ENCODE data around the gene XNDC1N. TPM values are rescaled to one million over a fixed set of nuclear protein-coding genes. Genes with fewer than 3 reads are reported as not detected.
A peak's percentile ranks its signal among the peaks of the same experiment; 100 is the strongest.

The XNDC1N gene
- total and polyA plus RNA-seq, 4 experiments from 2014 or later, result 4.3 to 26.2 (median 14.9) TPM

DNA sequence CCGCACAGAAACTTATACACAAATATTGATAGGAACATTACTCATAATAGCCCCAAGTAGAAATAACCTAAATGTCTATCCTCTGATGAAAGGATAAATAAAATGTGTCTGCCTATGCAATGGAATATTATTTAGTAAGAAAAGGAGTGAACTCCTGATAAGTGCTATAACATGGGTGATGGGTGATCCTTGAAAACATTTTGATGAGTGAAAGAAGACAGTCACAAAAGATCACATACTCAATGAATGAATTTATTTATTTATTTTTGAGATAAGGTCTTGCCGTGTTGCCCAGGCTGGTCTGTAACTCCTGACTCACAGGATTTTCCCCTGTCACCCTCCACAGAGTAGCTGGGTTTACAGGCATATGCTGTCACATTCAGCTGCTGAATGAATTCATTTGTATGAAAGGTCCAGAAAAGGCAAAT, 17.8 kb upstream of the XNDC1N start:
- Mint-ChIP-seq H3K9me3 (no peaks in the 10 kb centered on the region), H3K4me3 (no peak overlapping the region), H3K4me1 (peaks cover 0 to 19% (median 16%) of the 10 kb centered on the region in 4 donors), H3K27ac (peak overlapping the region in 4 of 7 donors; percentile 4 to 47 (median 18)), H3K36me3 (peaks cover 2 to 8% of the 10 kb centered on the region in 2 donors), H3K27me3 (no peaks in the 10 kb centered on the region)
- no peaks in the 10 kb centered on the region for H3K9me3 ChIP-seq (ENCODE audit: control insufficient read depth in 1 of 2, low read length in 2 of 2)
- ChIA-PET CTCF (ENCODE audit: partially characterized antibody) (no interaction called here), POLR2A (ENCODE audit: partially characterized antibody) (no interaction called here)
- intact Hi-C loops (cut with micrococcal nuclease), result no loop called here
- no peaks in the 10 kb centered on the region for H3K36me3 ChIP-seq (ENCODE audit: insufficient read depth, low read length)
- H3K27me3 ChIP-seq (ENCODE audit: insufficient read depth, low read length), result no peaks in the 10 kb centered on the region
- no peak overlapping the region for H3K4me3 ChIP-seq (ENCODE audit: low read length in 2 of 2)
- H3K27ac ChIP-seq (ENCODE audit: low read depth, low read length), result no peak overlapping the region
- H3K4me1 ChIP-seq (ENCODE audit: insufficient read depth, low read length), result no peaks in the 10 kb centered on the region
- DNase-seq, result no peak

DNA sequence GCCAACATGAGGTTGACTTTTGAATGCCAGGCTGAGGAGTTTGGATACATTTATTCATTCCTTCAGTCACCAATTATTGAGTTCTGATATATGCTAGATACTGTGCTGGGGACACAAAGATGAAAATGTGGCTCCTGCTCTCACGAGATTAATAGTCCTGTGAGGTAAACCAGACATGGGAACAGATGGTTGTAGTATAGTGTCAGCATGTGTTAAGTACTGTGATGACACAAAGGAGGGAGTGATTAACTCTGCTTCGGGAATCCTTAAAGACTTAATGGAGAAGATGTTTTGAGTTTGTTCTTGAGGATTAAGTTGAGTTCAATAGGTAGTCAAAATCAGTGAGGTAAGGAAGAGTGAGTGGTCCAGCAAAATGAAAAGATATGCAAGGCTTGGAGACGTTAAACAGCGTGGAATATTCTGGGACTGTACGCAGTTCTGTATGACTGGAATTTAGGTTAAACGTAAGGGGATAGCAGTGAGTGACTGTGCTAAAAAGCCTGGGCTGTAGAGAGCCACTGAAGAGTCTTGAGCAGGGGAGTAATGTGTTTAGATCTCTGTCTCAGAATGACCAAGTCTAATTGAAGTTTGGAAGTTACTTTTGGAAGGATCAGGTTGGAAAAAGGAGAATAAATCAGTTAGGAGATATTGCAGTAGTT, 12.3 kb upstream of the XNDC1N start:
- Histone ChIP-seq H3K4me3 (ENCODE audit: low read length in 2 of 2) (no peak overlapping the region), H3K27ac (ENCODE audit: low read depth, low read length) (no peak overlapping the region), H3K9me3 (ENCODE audit: control insufficient read depth in 1 of 2, low read length in 2 of 2) (no peaks in the 10 kb centered on the region), H3K27me3 (ENCODE audit: insufficient read depth, low read length) (no peaks in the 10 kb centered on the region), H3K36me3 (ENCODE audit: insufficient read depth, low read length) (peaks cover 3% of the 10 kb centered on the region), H3K4me1 (ENCODE audit: insufficient read depth, low read length) (no peaks in the 10 kb centered on the region)
- Mint-ChIP-seq H3K9me3 (no peaks in the 10 kb centered on the region), H3K36me3 (peaks cover 11 to 18% of the 10 kb centered on the region in 2 donors), H3K27me3 (no peaks in the 10 kb centered on the region), H3K4me1 (peaks cover 7 to 16% (median 14%) of the 10 kb centered on the region in 4 donors), H3K27ac (no peak overlapping the region), H3K4me3 (no peak overlapping the region)
- intact Hi-C loops (cut with micrococcal nuclease), result no loop called here
- no peak for DNase-seq
- POLR2A ChIA-PET (ENCODE audit: partially characterized antibody), result no interaction called here
- CTCF ChIA-PET (ENCODE audit: partially characterized antibody), result no interaction called here

DNA sequence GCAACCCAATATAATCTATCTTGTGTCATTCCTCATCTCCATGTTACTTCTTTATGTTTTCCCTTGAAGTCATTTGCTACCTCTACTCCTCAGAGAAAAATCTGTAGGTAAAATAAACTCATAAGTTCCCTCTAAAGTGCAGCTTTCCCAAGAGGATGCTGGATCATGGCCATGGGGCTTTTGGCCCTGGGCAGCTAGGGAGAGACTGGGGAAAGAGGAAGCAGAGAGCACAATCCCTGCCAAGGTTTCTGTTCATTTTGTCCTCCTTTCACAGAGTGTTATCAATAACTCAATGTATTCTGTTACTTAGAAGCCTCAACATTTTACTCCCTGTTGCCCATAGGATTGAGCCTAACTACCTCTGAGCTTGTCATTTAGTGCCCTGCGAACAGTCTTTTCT, 9.4 kb upstream of the XNDC1N start:
- no peak overlapping the region for H3K27ac Mint-ChIP-seq
- CTCF ChIA-PET (ENCODE audit: partially characterized antibody), result no interaction called here
- H3K4me3 ChIP-seq (ENCODE audit: low read length in 2 of 2), result no peak overlapping the region
- intact Hi-C loops (cut with micrococcal nuclease), result no loop called here
- H3K27ac ChIP-seq (ENCODE audit: low read depth, low read length), result no peak overlapping the region
- H3K9me3 ChIP-seq (ENCODE audit: control insufficient read depth in 1 of 2, low read length in 2 of 2), result no peaks in the 10 kb centered on the region
- no peaks in the 10 kb centered on the region for H3K27me3 ChIP-seq (ENCODE audit: insufficient read depth, low read length)
- peaks cover 12 to 14% of the 10 kb centered on the region in 2 donors for H3K36me3 Mint-ChIP-seq
- peaks cover 3% of the 10 kb centered on the region for H3K36me3 ChIP-seq (ENCODE audit: insufficient read depth, low read length)
- peaks cover 12 to 28% (median 22%) of the 10 kb centered on the region in 4 donors for H3K4me1 Mint-ChIP-seq
- H3K27me3 Mint-ChIP-seq, result no peaks in the 10 kb centered on the region
- H3K4me3 Mint-ChIP-seq, result no peak overlapping the region
- no peaks in the 10 kb centered on the region for H3K9me3 Mint-ChIP-seq
- POLR2A ChIA-PET (ENCODE audit: partially characterized antibody), result interaction anchor here (1.8 kb wide), 1 partner anchor 9 kb away, joined by 4 read pairs; the partner anchor contains the start of gene RNF121
- no peaks in the 10 kb centered on the region for H3K4me1 ChIP-seq (ENCODE audit: insufficient read depth, low read length)
- DNase-seq, result no peak

DNA sequence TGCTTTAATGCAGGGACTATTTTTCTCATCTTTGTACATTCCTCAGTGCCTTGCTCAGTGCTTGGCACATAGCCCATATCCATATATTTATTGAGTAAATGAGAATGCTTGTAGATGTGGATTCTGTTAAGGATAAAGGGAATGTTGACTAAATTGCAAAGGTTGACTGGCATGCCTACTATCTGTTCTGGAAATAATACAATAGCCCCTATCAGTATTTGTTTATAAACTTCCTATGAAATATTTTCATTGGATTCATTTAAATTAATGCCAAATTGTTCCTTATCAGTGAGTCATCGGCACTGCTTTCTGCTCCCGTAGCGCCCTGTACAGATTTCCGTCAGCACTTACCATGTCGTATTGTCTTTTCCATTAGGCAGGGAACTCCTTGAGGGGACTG, 8.4 kb upstream of the XNDC1N start:
- Mint-ChIP-seq H3K27ac (no peak overlapping the region), H3K9me3 (no peaks in the 10 kb centered on the region), H3K27me3 (no peaks in the 10 kb centered on the region), H3K4me1 (peaks cover 16 to 34% (median 23%) of the 10 kb centered on the region in 4 donors), H3K36me3 (peaks cover 12 to 14% of the 10 kb centered on the region in 2 donors), H3K4me3 (no peak overlapping the region)
- Histone ChIP-seq H3K36me3 (ENCODE audit: insufficient read depth, low read length) (peaks cover 3% of the 10 kb centered on the region), H3K4me3 (ENCODE audit: low read length in 2 of 2) (no peak overlapping the region), H3K27me3 (ENCODE audit: insufficient read depth, low read length) (no peaks in the 10 kb centered on the region), H3K27ac (ENCODE audit: low read depth, low read length) (no peak overlapping the region), H3K9me3 (ENCODE audit: control insufficient read depth in 1 of 2, low read length in 2 of 2) (no peaks in the 10 kb centered on the region), H3K4me1 (ENCODE audit: insufficient read depth, low read length) (peaks cover 1% of the 10 kb centered on the region)
- intact Hi-C loops (cut with micrococcal nuclease), result no loop called here
- ChIA-PET POLR2A (ENCODE audit: partially characterized antibody) (no interaction called here), CTCF (ENCODE audit: partially characterized antibody) (no interaction called here)
- DNase-seq, result no peak

DNA sequence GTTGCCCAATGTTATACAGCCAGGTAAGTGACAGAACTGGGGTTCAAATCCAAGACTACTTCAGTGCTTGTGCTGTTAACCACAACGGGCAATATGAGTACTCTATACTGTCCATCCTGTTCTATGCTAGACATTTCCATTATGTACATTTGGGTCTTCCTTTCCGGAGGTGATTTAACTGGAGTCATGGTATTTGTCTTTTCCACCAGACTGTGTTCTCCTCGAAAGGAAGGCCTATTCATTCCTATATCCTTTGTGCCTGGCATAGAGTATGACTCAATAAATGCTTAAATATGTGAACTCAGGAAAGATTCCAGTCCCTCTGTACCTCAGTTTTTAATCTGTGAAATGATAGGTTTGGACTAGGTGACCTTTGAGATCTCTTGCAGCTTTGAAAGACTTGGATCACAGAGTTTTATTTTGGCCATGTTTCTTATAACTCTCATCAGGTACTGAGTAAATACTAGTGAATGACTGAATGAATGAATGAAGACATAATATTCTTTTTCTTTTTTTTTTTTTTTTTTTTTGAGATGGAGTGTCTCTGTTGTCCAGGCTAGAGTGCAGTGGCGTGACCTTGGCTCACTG, 7.0 kb upstream of the XNDC1N start:
- Histone ChIP-seq H3K9me3 (ENCODE audit: control insufficient read depth in 1 of 2, low read length in 2 of 2) (no peaks in the 10 kb centered on the region), H3K27ac (ENCODE audit: low read depth, low read length) (no peak overlapping the region), H3K27me3 (ENCODE audit: insufficient read depth, low read length) (no peaks in the 10 kb centered on the region), H3K4me1 (ENCODE audit: insufficient read depth, low read length) (peaks cover 15% of the 10 kb centered on the region), H3K36me3 (ENCODE audit: insufficient read depth, low read length) (peaks cover 3% of the 10 kb centered on the region), H3K4me3 (ENCODE audit: low read length in 2 of 2) (no peak overlapping the region)
- no peak overlapping the region for H3K27ac Mint-ChIP-seq
- POLR2A ChIA-PET (ENCODE audit: partially characterized antibody), result no interaction called here
- intact Hi-C loops (cut with micrococcal nuclease), result no loop called here
- H3K9me3 Mint-ChIP-seq, result no peaks in the 10 kb centered on the region
- H3K27me3 Mint-ChIP-seq, result no peaks in the 10 kb centered on the region
- DNase-seq, result no peak
- CTCF ChIA-PET (ENCODE audit: partially characterized antibody), result no interaction called here
- H3K36me3 Mint-ChIP-seq, result peaks cover 12 to 14% of the 10 kb centered on the region in 2 donors
- H3K4me1 Mint-ChIP-seq, result peaks cover 27 to 48% (median 34%) of the 10 kb centered on the region in 4 donors
- no peak overlapping the region for H3K4me3 Mint-ChIP-seq

DNA sequence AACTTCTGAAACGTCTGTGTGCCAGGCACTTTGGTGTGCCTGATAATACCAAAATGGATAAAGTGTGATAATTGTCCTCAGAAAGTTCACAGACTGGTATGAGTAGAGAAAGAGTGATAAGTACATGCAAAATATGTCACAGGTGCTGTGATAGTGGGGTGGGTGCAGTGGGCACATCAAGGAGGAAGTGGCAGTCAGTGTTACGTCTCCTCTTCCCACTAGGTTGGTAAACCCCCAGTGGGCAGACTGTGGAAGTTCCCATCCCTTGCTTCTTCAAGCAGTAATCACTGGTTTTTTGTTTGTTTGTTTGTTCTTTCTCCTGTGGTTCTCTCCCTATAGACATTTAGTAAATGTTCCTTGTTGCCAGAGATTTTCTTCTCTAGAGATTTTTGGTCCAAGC, 5.8 kb upstream of the XNDC1N start:
- DNase-seq, result no peak
- Histone ChIP-seq H3K4me3 (ENCODE audit: low read length in 2 of 2) (no peak overlapping the region), H3K27me3 (ENCODE audit: insufficient read depth, low read length) (no peaks in the 10 kb centered on the region), H3K9me3 (ENCODE audit: control insufficient read depth in 1 of 2, low read length in 2 of 2) (no peaks in the 10 kb centered on the region), H3K4me1 (ENCODE audit: insufficient read depth, low read length) (peaks cover 27% of the 10 kb centered on the region), H3K36me3 (ENCODE audit: insufficient read depth, low read length) (peaks cover 3% of the 10 kb centered on the region), H3K27ac (ENCODE audit: low read depth, low read length) (no peak overlapping the region)
- H3K36me3 Mint-ChIP-seq, result peaks cover 12% of the 10 kb centered on the region in 2 donors
- CTCF ChIA-PET (ENCODE audit: partially characterized antibody), result interaction anchor here (0.7 kb wide), 1 partner anchor 44 kb away, joined by 3 read pairs; no protein-coding TSS in a partner anchor
- peak overlapping the region in 3 of 7 donors; percentile 2 to 80 (median 75) for H3K27ac Mint-ChIP-seq
- no peaks in the 10 kb centered on the region for H3K27me3 Mint-ChIP-seq
- intact Hi-C loops (cut with micrococcal nuclease), result no loop called here
- H3K4me3 Mint-ChIP-seq, result peak overlapping the region in 1 of 8 donors; percentile 44
- H3K9me3 Mint-ChIP-seq, result no peaks in the 10 kb centered on the region
- POLR2A ChIA-PET (ENCODE audit: partially characterized antibody), result no interaction called here
- peaks cover 39 to 55% (median 45%) of the 10 kb centered on the region in 4 donors for H3K4me1 Mint-ChIP-seq

DNA sequence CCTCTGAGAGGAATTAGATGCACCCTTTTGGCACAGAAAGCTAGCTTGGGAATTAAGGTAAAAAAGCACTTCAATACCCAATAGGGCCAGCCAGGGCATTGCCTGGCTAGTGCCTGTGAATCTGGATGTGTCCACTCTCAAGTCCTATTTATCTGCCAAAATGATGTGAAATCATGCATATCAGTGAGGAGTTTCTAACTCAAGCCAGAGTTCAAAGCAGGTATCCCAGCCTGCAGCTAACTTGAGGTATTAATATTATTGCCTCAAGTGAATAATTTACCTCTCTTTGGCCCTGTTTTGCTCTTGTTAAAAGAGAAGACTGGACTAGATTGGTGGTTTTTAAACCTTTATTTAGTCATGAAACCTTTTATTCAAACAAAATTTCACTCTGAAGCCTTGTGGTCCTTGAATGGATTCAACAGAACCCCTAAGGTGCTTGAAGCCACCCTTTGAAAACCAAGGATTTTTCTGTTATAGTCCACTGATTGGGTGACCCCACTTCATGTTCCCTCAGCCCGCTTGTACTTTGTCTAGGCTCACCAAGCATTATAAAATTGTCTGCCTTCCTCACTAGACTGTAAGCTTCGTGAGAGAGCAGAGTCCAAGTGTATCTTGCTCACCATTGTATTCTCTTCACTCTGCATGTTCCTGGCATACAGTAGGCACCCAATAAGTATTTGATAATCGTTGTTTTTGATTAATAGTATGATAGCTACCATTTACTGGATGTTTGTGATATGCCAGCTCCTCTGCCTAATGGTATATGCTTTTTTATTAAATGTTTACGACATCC, 4.9 kb upstream of the XNDC1N start:
- Mint-ChIP-seq H3K9me3 (no peaks in the 10 kb centered on the region), H3K4me1 (peaks cover 41 to 62% (median 51%) of the 10 kb centered on the region in 4 donors), H3K4me3 (no peak overlapping the region), H3K27ac (peak overlapping the region in 1 of 7 donors; percentile 2), H3K36me3 (peaks cover 9 to 20% of the 10 kb centered on the region in 2 donors), H3K27me3 (no peaks in the 10 kb centered on the region)
- DNase-seq, result no peak
- Histone ChIP-seq H3K36me3 (ENCODE audit: insufficient read depth, low read length) (peaks cover 3% of the 10 kb centered on the region), H3K4me1 (ENCODE audit: insufficient read depth, low read length) (peaks cover 30% of the 10 kb centered on the region), H3K27ac (ENCODE audit: low read depth, low read length) (no peak overlapping the region), H3K4me3 (ENCODE audit: low read length in 2 of 2) (no peak overlapping the region), H3K27me3 (ENCODE audit: insufficient read depth, low read length) (no peaks in the 10 kb centered on the region), H3K9me3 (ENCODE audit: control insufficient read depth in 1 of 2, low read length in 2 of 2) (no peaks in the 10 kb centered on the region)
- ChIA-PET POLR2A (ENCODE audit: partially characterized antibody) (no interaction called here), CTCF (ENCODE audit: partially characterized antibody) (interaction anchor here (0.5 to 0.7 kb wide), 2 partner anchors 43 to 45 kb away, joined by 3 to 4 read pairs; no protein-coding TSS in a partner anchor)
- intact Hi-C loops (cut with micrococcal nuclease), result no loop called here

All from CD4-positive, alpha-beta memory T cell (primary cell).